NCI-H510A (cell line): Measurements from ENCODE around the gene PDE8B.
A peak's percentile ranks its signal among the peaks of the same experiment; 100 is the strongest.

ENCODE experiments used
- DNase-seq: peaks from one replicate; lab custom pipeline; 2025; lab: John Stamatoyannopoulos, UW

Gene PDE8B

DNA sequence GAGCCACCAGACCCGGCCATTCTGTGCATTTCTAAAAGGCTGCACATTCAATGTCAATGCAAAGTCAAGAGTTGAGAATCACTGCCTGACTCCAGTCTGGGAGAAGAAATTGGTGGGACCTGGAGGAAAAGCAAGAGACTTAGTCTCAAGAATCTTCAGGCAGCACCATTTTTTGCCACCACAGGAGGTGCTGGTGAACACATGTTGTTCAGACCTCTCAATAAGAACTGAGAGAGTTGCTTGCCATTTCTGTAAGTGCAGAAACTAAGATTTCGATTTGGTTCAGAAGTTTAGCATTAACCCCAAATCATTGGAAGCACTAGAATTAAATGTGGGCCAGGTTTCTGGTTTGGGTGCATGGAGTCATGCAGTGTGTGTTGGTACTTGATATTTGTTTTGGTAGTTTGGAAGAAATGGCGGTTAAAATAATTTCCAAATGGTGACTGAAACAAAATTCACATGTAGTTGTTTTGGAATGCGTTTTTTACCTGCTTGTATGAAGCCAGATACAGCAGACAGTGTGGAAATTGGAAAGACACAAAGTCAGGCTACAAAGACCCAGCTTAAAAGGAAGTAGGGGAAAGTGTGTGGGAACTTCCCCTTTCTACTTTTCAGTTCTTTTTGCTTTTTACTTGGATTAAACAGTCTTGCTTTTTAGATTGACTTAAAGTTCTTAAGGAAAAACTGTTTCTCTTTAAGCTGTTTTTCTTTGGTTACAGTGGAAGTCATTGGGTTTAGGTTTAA, 20.4 kb downstream of the PDE8B start:
- DNase-seq = no peak

DNA sequence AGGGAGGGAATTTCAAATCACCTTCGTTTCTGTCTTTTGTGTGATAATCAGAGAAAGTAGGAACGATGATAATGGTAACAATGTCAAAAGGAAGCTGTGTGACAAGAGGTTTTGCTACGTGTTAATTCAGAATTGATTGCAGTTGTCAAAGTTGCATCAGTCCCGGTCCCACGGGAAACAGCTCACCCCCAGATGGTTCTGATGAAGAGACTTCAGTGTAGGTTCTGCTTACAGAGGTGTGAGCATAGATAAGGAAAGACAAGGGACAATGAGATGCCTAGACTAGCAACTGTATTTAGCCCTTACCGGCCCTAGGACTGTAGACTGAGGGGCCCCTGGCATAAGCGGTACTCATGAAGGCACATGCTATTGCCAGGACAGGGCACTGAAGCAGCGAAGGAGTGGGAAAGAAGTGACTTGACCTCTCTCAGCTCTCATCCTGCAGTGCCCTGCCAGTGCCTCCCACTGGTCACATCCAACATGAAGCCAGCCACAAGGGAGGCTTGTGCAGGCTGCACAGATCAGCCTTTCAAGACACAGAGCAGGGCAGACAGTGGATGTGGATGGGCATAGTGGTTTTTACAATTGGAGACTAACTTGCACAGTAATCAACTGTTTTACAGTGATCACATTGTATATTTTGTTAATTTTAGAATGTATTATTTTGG, 21.1 kb downstream of the PDE8B start:
- DNase-seq = no peak

DNA sequence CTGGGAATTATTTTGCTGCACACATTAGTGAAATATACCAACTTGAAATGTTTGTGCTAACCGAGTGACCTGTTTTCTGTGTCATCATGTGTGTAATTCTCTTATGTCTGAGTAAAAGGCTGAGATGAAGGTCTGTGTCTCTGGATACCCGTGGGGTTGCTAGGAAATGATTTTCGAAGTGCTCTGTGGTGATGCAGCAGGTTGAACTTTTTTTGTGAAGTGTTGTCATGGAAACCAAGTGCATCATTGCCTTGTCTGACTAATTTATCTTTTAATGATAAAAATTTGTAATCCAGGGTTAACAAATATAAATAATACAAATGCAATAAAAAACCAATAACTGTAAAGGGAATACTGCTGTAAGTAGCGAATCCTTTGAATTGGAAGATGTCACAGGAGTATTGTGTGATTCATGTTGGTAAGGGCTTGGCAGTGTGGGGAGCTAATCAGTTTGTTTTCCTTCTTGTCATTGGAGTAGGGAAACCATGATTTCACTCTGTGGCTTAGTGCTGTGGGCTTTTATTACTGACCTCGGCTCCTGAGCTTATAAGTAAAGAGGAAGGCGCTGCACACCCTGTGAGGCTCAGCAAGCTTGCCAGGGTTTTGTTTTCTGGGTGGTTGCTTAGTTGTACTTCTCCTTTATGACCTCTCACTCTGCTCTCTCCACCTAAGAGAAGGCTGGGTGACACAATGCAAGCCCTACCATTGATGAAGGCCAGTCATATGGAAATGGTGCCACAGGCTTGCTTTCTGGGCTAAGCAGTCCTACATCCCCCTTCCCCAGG, 22.3 kb downstream of the PDE8B start:
- no peak for DNase-seq

DNA sequence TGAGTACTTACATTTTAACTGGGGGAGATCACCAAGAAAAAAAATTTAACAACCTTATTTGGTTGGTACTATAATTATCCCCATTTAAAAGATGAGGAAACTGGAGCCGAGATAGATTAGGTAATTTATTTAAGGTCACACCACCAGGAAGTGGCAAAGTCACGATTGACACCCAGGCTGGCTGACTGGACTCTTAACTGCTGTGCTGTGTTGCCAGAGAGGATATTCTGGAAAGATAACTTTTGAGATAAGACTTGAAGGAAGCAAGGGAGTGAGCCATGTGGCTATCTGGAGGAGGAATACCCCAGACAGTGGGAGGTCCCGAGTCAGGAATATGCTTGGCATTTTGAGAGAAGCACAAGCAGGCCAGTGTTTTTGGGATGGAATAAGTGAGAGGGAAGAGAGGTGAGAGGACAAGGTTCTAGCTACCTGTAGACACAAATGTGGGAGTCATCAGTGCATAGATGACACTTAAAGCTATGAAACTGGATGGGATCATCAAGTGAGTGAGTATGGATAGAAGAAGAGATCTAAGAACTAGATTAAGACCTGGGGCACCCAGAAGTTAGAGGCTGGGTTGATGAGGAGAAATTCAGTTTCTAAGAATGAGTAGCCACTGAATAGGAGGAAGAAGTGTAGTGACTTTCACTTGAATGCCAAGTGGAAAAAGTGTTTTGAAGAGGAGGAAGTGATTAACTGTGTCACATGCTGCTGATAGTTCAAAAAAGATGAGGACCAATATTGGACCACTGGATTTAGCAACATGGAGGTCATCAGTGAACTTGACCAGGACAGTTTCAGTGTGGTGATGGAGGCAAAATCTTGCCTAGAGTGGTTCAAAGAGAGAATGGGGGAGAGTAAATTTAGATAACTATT, 25.6 kb downstream of the PDE8B start:
- DNase-seq = no peak

DNA sequence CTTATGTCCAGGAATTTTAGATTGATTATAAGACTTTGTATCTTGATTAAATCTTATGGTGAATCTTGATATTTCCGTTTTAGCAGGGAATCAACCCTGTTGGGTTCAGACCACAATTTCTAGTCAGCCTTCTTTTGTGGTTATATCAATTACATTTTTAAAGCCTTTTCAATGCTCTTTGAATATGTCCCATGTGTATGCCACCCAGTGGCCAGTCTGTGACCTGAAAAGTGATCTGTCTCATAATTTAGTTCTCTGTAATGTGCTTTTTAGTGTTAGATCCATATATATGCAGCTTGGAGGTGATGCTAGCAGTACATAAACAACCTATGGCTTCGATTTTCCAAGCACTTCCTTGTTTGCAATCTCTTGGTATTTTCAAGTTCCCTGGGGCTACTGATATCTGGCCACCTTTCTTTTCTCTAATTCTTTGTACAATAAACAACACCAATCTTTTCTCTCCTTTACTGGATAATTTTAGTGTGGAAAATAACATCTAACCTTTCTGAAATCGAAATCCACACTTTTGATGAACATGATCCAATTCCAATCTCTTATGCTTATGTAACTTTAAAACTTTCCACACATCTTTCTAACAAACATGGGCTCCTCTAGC, 28.8 kb downstream of the PDE8B start:
- DNase-seq = no peak

DNA sequence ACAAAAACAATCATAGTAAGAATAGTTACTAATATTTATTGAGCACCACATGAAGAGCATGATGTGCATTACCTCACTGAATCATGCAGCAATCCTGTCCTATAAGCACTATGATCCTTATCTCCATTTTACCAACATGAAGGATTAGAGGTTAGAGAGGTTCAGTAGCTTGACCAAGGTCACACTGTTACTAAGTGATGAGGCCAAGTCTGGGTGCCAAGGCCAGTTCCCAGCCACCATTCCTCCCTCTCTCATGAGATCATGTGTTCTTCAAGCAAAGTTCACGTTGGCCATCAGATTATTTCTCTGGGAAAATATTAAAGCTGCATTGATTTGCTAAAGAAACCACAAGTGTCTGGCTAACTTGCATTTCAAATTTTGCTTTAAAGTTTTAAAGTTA, 31.0 kb downstream of the PDE8B start:
- no peak for DNase-seq

DNA sequence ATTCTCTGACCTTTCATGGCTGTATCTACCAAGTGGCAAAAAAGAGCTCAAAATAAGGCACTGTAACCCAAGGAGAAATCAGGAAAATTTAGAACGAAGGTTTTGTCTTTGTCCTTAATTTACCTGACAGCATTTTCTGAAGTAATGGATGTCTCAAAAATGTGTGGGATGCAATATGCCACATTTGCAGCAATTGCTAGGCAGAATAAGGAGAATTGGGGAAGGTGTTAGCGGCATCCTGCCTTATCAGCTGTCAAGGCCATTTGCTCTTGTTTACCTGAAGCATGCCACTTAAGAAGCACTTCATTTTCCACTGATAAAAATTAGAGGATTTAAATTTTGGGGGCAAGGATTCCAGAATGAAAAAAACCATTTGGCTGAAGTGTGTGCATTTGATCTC, 39.0 kb downstream of the PDE8B start:
- no peak for DNase-seq

DNA sequence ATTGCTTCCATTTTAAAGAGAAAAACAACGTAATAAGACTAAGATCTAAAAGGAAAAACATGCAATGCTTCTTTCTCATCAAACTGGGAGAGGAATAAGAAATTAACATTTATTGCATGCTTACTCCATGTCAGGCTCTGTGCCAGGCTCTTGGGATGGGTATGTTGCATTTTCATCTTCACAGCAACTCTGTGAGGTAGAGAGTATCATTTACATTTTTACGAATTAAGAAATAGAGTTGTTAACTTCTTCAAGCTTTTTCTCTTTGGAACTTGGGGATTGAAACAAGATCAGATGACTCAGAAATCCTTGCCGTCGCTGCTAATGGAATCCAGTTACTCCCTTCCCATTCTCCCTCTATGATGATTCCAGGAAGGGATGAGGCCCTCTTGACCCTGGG, 39.5 kb downstream of the PDE8B start:
- no peak for DNase-seq

DNA sequence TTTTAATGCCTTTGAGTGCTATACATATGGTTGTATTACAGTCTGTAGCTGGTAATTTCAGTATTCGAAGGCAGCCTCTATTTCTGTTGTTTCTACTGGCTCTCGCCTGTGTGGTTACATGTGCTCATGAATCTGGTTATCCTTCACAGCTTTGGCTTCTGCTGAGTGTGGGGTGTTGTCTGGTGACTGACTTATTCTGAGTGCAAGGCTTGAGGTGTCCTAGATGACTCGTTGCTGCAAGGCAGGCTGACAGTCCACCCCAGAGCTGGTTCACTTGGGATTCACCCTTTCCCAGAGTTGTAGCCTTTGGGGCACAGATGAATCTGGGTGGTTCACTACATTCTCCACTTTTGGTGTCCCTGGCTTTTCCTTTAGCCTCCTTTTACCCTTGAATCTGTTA, 41.4 kb downstream of the PDE8B start:
- no peak for DNase-seq

DNA sequence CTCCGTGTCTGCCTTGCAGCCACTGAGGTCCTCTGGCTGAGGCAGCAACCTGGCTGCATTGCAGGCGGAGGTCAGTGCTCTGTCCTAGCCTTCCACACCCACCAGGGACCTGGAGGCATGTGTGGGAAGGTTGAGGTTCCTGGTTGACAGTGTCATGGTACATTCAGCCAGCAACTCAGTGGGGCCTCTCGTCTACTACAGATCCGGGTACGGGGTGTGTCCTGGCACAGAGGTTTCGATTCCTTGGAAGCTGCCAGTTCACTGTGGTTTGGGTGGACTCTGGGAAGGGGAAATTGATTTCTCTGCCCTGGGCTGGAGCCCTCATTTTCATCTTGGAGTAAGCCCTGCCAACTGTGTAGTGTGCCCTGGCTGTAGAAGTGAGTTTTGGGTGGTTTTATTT, 45.1 kb downstream of the PDE8B start:
- no peak for DNase-seq

DNA sequence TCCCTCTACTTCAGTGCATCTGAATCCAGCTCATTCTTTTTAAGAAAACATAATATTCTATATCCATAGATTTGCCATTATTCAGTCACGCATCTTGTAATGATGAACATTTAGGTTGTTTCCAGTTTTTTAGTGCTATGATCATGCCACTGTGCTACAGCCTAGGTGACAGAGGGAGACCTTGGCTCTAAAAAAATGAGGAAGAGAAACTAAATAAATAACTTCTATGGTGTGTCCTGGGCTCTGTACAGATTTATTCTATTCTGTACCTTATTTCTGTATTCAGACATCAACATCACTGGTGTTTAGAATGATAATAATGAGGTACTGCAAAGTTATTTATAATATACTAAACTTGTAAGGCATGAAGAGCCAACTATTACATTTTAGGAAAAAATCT, 45.9 kb downstream of the PDE8B start:
- no peak for DNase-seq

DNA sequence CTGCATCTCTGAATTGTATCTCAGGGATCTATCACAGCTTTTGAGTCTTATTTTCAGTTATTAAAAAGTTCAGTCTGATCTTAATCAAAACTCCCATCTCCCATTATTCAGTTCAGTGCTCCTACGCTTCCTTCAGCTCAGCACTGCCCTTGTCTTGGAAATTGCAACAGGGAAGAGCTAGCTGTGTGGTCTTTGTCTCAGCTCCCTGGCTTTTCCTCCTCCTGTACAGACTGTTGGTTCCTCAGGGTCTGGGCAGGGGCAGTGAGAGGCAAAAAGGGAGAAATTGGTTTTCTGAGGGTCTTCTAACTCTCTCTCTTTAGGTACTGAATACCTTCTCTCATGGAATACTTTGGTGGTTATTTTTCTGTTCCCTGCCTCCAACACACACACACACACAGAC, 48.2 kb downstream of the PDE8B start:
- no peak for DNase-seq

DNA sequence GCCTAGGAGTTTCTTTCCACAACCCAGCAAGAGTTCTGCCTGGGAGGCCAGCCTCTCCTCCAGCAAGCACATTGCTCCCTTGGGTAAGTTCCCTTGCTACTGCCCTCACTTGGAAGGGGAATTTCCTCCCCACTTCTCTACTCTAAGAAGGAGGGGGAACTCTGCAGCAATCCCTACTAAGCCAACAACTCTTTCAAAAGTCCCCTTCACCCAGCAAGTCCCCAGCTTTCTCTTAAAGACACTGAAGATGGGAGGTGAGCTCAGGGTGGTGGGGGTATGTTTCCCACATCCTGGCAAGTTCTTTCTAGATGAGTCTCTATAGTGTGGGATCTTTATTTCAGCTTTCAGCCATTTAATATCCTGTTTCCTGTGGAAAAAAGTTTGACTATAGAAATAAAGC, 49.0 kb downstream of the PDE8B start:
- DNase-seq = no peak

DNA sequence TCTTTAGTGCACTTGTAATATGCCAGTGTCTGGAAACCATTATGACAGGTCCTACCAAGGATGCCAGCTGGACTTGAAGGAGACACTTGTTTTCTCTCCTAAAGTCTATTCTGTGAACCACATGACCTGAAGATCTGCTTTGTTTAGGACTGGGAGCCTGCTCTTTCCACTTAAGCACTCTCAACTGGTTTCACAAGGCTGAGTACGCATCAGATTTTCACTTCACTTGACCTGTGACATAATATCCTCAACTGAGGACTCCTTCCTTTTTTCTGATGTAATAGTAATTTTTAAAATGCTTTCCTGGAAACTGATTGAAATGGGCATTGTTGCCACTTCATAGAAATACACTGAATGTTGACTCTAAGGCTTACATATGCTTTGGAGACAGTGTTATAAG, 52.2 kb downstream of the PDE8B start:
- DNase-seq = peak; percentile 12

DNA sequence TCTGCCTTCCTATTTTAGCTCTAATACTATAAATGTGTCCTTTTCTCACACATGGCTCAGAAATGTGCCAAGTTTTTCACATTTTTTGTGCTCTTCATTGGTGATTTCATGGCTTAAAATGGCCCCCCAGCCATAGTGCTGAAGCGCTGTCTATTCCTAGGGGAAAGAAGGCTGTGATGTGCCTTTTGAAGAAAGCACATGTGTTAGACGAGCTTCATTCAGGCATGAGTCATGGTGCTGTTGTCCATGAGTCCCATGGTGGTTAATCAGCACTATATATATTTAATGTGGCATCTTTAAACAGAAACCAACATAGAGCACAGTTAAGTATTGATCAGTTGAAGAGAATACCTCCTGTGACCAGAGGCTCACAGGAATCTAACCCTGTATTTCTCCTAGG, 55.8 kb downstream of the PDE8B start:
- DNase-seq = no peak

DNA sequence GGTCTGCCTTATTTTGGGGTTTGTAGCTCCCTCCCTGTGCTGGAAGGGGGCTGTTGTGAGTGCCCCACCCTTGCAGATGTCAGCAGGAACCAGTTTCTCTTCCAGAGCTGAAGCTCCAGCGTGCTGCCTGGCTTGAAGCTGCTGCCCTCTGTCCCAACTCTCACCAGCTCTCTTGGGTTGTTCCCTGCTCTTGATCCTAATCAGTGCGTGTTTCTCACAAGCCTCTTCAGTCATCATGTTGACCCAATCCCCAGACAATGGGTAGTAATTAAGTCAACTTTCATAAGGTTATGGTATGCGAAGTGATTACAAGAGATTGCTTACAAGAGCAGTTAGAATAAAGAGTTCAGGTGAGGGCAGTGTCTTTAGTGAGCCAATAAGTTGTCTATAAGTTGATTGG, 57.0 kb downstream of the PDE8B start:
- DNase-seq = no peak

DNA sequence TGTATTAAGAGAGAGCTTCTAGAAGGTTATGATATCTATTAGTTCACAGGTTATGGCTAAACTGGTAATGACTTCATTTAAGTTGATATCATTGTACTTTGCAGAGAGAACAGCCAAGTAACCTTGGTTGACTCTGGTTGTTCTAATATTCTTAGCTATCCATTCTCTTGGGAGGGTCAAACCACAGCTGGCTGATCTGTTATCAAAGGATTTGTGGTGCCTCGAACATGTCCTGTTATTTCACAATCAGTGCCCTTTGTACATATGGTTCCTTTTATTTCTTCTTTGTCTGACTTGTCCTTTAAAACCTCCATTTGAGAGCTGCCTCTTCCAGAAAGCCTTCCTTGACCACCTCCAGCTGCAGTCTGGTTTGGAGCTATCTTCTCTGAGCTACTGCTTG, 61.7 kb downstream of the PDE8B start:
- no peak for DNase-seq

DNA sequence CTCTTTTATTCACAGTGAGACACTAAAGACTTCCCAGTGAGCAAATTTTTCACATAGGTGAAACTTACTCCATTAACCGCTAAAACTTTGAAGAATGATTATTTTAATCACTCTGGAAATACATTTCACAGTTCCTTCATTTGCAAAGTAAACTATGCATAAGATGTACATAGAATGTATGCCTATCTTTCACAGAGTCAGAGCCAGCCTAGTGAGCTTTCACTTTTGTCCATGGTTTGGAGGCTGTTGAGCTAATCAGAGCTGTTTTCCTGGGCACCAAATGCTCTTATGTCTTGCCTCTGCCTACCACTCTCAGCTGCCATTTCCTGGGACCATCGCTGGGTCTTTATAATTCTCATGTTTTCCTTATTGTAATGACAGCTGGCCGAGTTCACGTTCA, 67.3 kb downstream of the PDE8B start:
- DNase-seq = no peak

DNA sequence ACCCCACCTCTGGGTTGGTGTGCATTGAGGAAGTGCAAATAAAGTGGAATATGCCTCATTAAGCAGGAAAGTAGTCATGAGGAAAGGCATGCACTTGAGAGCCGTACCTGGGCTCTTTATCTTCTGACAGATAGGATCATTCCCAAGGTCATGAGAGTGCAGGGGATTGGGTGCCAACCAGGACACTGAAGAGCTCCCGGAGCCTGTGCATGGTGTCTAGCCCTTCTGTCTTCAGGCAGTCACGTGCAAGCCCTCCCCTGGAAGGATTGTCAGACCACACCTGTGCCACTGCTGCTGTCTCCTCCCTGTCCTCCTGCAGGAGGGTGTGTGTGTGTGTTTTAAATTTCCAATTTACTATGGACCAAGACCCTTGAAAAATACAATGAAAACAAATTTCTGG, 69.6 kb downstream of the PDE8B start:
- DNase-seq = no peak

DNA sequence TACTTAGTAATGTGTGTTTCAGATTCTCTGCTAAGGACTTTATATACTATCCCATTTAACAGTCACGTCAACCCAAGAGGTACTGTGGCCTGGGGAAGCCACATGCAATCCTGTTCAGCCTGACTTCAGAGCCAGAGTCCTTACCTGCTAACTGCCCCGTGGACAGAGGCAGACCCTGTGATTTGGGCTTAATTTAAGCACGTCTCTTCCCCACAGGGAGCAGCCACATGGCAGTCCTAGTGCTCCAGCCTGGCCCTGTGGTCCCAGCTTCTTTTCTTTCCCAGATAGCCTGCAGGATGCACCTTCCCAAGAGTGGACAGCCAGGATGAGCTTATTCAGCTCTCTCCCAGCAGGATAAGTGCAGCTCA, 71.5 kb downstream of the PDE8B start:
- no peak for DNase-seq

DNA sequence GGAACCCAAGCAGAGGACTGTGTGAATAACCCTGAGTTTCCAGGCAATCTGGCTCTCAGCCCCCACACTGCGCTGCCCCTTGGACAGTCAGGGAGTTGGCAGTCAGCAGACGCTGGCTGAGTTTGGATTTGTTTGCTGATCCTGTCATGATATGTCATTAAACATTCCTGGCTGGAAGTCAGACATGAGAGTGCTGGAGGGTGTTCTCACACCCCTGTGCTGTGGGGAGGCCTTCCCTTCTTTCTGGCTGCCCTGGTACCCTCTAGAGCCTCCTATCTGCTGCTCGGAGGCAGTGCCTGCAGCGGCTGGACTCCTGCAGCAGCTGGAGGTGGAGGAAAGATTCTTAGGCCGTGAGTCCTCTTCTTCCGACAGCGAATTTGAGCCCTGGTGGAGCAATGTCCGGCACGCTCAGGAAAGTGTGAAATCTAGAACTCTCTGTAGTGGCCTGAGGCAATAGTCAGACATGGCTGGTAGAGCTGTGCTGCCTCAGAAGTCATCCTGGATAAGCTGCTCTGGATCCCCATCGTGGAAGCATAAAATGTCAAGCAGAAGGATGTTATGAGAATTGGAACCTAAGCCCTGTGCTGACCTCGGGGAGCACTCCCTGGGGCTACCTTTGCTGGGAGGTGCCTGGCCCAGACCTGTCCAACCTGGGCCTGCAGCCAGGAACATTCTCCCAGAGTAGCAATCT, 72.0 kb downstream of the PDE8B start:
- no peak for DNase-seq
